Smooth muscle cell of the umbilical artery (primary cell): ENCODE results near the gene EIF4E. TPM values are rescaled to one million over a fixed set of nuclear protein-coding genes. Genes with fewer than 3 reads are reported as not detected.

ENCODE experiments used
- total RNA-seq: library from RNA; depleted of rRNA; stranded (reverse); fragments of >200 nt; gene quantifications from 2 replicates; pipeline ENCODE4 v1.2.3, GENCODE V29; 2014

The EIF4E gene, protein sequence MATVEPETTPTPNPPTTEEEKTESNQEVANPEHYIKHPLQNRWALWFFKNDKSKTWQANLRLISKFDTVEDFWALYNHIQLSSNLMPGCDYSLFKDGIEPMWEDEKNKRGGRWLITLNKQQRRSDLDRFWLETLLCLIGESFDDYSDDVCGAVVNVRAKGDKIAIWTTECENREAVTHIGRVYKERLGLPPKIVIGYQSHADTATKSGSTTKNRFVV
- total RNA-seq = 229 and 397 TPM in 2 replicates

DNA sequence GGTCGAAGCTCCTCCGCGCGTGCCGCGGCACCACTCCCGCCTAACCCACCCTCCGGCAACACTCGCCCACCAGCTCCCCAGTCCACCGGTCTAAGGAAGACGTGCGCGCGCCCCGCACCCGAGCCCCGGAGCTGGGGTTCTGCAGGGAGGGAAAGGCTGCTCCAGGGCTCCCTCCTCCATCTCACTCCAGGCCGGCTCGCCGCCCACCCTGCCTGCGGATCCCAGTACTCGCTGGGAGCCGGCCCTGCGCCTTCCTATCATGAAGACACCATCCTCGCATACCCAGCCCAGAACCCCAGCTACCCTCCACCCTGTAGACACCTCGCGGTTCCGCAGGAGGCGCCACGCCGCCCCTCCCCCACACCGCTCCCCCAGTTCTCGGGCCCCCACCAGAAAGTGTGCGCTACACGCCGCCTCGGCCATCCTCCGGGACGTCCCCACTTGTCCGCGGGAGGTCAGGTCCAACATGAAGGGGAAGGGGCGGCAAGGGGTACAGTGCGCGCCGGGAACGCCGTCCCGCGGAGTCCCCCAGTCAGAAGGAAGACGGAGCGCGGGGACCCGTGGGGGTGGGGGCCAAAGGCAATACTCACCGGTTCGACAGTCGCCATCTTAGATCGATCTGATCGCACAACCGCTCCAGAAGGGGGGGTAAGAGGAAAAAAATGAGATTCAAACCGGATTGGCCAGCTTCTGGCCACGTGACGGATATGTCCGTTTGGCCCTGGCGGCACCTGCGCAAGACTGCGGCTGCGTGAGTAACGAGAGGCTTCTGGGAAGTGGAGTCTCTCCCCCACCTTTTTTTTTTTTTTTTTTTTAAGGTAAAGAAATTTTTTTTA is at the start of gene EIF4E:
Gene EIF4E, minus strand, starts transcription at position 629 of the 836 bp plus-strand sequence. Its CDS starts 21 bp downstream, at position 608.

Other genes with a start within 250 kb of the EIF4E start
- 25.8 and 63.3 TPM in 2 replicates for gene METAP1, start 66.6 kb upstream of the EIF4E start, total RNA-seq
- 158 and 183 TPM in 2 replicates for gene ADH5, start 159.7 kb upstream of the EIF4E start, total RNA-seq
- not detected in 2 replicates for gene ADH4, start 215.2 kb upstream of the EIF4E start, total RNA-seq